IPS DF 6.9 (cell line): ENCODE data around the gene RPS6KA2.

ENCODE experiments used
- DNase-seq: peaks from one replicate; pipeline ENCODE4 v3.0.0-alpha.2; 2013; ENCODE audit warnings: low read depth, low spot score
- H3K27ac ChIP-seq: one replicate; pipeline ENCODE4 v1.5.1; 2013; ENCODE audit warnings: low read length, control low read depth
- H3K27me3 ChIP-seq: 2 replicates; pipeline ENCODE4 v1.6.1; 2013; ENCODE audit warnings: mild to moderate bottlenecking, low read length; ENCODE audit not compliant: control insufficient read depth, insufficient read depth
- H3K36me3 ChIP-seq: 2 replicates; pipeline ENCODE4 v1.6.1; 2013; ENCODE audit warnings: low read length; ENCODE audit not compliant: control insufficient read depth, insufficient read depth
- H3K4me1 ChIP-seq: 2 replicates; pipeline ENCODE4 v1.6.1; 2013; ENCODE audit warnings: low read length; ENCODE audit not compliant: control insufficient read depth, insufficient read depth
- H3K4me3 ChIP-seq: 2 replicates; pipeline ENCODE4 v1.5.1; 2013; ENCODE audit warnings: mild to moderate bottlenecking, low read length
- H3K9me3 ChIP-seq: 2 replicates; pipeline ENCODE4 v1.6.1; 2013; ENCODE audit warnings: low read length, inconsistent platforms; ENCODE audit not compliant: control insufficient read depth, insufficient read depth
- WGBS: extraction: QIAGEN DNeasy Blood & Tissue Kit; methylation state at CpG from one replicate; pipeline ENCODE4 v1.1.7; 2013; ENCODE audit warnings: mixed read lengths, missing lambda C conversion rate; ENCODE audit not compliant: insufficient read length, insufficient coverage; 5-methylcytosine and 5-hydroxymethylcytosine counted together

RPS6KA2 gene

GRCh38 chr6:166512567-166512966, 114.5 kb downstream of the RPS6KA2 start:
- no peaks in the 10 kb centered on the region; the same call in 1 of the 2 replicates for H3K4me1 ChIP-seq
- no CpG with 5 or more reads among the region's 8 CpGs for WGBS
- no peaks in the 10 kb centered on the region for H3K9me3 ChIP-seq
- DNase-seq = no peak
- H3K27ac ChIP-seq = no peak overlapping the region
- H3K36me3 ChIP-seq = peaks cover 2% of the 10 kb centered on the region; the same call in 1 of the 2 replicates
- H3K27me3 ChIP-seq = no peaks in the 10 kb centered on the region
- no peak overlapping the region for H3K4me3 ChIP-seq

GRCh38 chr6:166511316-166511715, 115.7 kb downstream of the RPS6KA2 start:
- Histone ChIP-seq H3K9me3 (no peaks in the 10 kb centered on the region), H3K4me1 (no peaks in the 10 kb centered on the region; the same call in 1 of the 2 replicates), H3K36me3 (peaks cover 2% of the 10 kb centered on the region; the same call in 1 of the 2 replicates), H3K27ac (no peak overlapping the region), H3K27me3 (no peaks in the 10 kb centered on the region), H3K4me3 (no peak overlapping the region)
- DNase-seq = no peak
- WGBS = no CpG with 5 or more reads among the region's 2 CpGs

GRCh38 chr6:166509193-166509592, 117.9 kb downstream of the RPS6KA2 start:
- Histone ChIP-seq H3K4me3 (no peak overlapping the region; the same call in 1 of the 2 replicates), H3K9me3 (no peaks in the 10 kb centered on the region), H3K27ac (no peak overlapping the region), H3K27me3 (no peaks in the 10 kb centered on the region), H3K4me1 (no peaks in the 10 kb centered on the region; the same call in 1 of the 2 replicates), H3K36me3 (peaks cover 2% of the 10 kb centered on the region; the same call in 1 of the 2 replicates)
- WGBS = no CpG with 5 or more reads among the region's 8 CpGs
- no peak for DNase-seq

- Histone ChIP-seq H3K27ac (no peak overlapping the region), H3K4me3 (no peak overlapping the region), H3K27me3 (no peaks in the 10 kb centered on the region), H3K4me1 (no peaks in the 10 kb centered on the region; the same call in 1 of the 2 replicates), H3K9me3 (no peaks in the 10 kb centered on the region), H3K36me3 (peaks cover 2% of the 10 kb centered on the region; the same call in 1 of the 2 replicates)
- no peak for DNase-seq
- no CpG with 5 or more reads among the region's 11 CpGs for WGBS
These were observed 118.3 kb downstream of the RPS6KA2 start for GRCh38 chr6:166508726-166509125.

GRCh38 chr6:166507809-166508564, 119.1 kb downstream of the RPS6KA2 start:
- Histone ChIP-seq H3K27ac (no peak overlapping the region), H3K9me3 (no peaks in the 10 kb centered on the region), H3K4me3 (no peak overlapping the region), H3K36me3 (peaks cover 2% of the 10 kb centered on the region; the same call in 1 of the 2 replicates), H3K4me1 (no peaks in the 10 kb centered on the region; the same call in 1 of the 2 replicates), H3K27me3 (no peaks in the 10 kb centered on the region)
- DNase-seq = no peak
- whole genome bisulfite sequencing = 100% methylated on average over 7 of the region's 25 CpGs

- no peak for DNase-seq
- Histone ChIP-seq H3K9me3 (no peaks in the 10 kb centered on the region), H3K36me3 (peaks cover 2% of the 10 kb centered on the region; the same call in 1 of the 2 replicates), H3K4me1 (no peaks in the 10 kb centered on the region; the same call in 1 of the 2 replicates), H3K27ac (no peak overlapping the region), H3K27me3 (no peaks in the 10 kb centered on the region), H3K4me3 (no peak overlapping the region)
- 100% methylated on average over 1 of the region's 2 CpGs for WGBS
These were observed 119.7 kb downstream of the RPS6KA2 start for GRCh38 chr6:166507380-166507779.

- H3K27me3 ChIP-seq = no peaks in the 10 kb centered on the region
- no peaks in the 10 kb centered on the region; the same call in 1 of the 2 replicates for H3K4me1 ChIP-seq
- peaks cover 2% of the 10 kb centered on the region; the same call in 1 of the 2 replicates for H3K36me3 ChIP-seq
- DNase-seq = no peak
- no peak overlapping the region for H3K4me3 ChIP-seq
- H3K27ac ChIP-seq = no peak overlapping the region
- H3K9me3 ChIP-seq = no peaks in the 10 kb centered on the region
- WGBS = no CpG with 5 or more reads among the region's 28 CpGs
These were observed 121.7 kb downstream of the RPS6KA2 start for GRCh38 chr6:166505133-166505905.

- no peak overlapping the region for H3K4me3 ChIP-seq
- no peak for DNase-seq
- H3K27me3 ChIP-seq = no peaks in the 10 kb centered on the region
- H3K27ac ChIP-seq = no peak overlapping the region
- no CpG with 5 or more reads among the region's 9 CpGs for WGBS
- peaks cover 2% of the 10 kb centered on the region; the same call in 1 of the 2 replicates for H3K36me3 ChIP-seq
- H3K9me3 ChIP-seq = no peaks in the 10 kb centered on the region
- H3K4me1 ChIP-seq = no peaks in the 10 kb centered on the region; the same call in 1 of the 2 replicates
These were observed 123.0 kb downstream of the RPS6KA2 start for GRCh38 chr6:166504100-166504499.

- WGBS = no CpG with 5 or more reads among the region's 12 CpGs
- H3K36me3 ChIP-seq = no peaks in the 10 kb centered on the region; the same call in 1 of the 2 replicates
- no peaks in the 10 kb centered on the region for H3K9me3 ChIP-seq
- no peak overlapping the region for H3K4me3 ChIP-seq
- DNase-seq = no peak
- no peaks in the 10 kb centered on the region; the same call in 1 of the 2 replicates for H3K4me1 ChIP-seq
- no peak overlapping the region for H3K27ac ChIP-seq
- H3K27me3 ChIP-seq = no peaks in the 10 kb centered on the region
These were observed 123.8 kb downstream of the RPS6KA2 start for GRCh38 chr6:166503167-166503744.

- Histone ChIP-seq H3K4me1 (no peaks in the 10 kb centered on the region), H3K4me3 (no peak overlapping the region), H3K36me3 (no peaks in the 10 kb centered on the region; the same call in 1 of the 2 replicates), H3K9me3 (no peaks in the 10 kb centered on the region), H3K27ac (no peak overlapping the region), H3K27me3 (no peaks in the 10 kb centered on the region)
- DNase-seq = no peak
- no CpG with 5 or more reads among the region's 14 CpGs for WGBS
These were observed 124.6 kb downstream of the RPS6KA2 start for GRCh38 chr6:166502453-166502852.
